Measurements from ENCODE around the gene IQSEC1.

DNA sequence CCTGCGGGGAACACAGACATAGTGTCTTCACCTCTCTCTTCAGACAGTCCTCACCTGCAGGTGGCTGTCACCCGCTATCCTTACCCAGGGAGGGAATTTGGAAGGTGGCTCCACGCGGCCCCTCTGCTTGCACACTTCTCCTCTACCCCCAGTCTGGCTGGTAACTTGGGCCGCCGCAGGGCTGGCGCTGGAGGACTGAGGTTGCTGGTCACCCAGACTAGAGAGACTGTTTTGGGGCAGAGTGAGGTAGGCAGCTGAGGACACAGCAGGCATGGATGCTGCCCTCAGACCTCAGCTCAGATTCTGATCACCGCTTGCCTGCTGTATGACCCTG is 12.6 kb upstream of the IQSEC1 start:
- TF ChIP-seq CTCF (IDR thresholded peaks at IDR 0.05 in 2 of 3, conservative IDR thresholded peaks at IDR 0.05 in 1 of 3; ENCODE audit: borderline replicate concordance in 1 of 3, insufficient read depth in 1 of 3, low read depth in 2 of 3, low read length in 2 of 3), result no peak
- no peak for TF ChIP-seq EZH2 (IDR thresholded peaks at IDR 0.05)
